ENCODE data around the gene ADRB2. TPM values are rescaled to one million over a fixed set of nuclear protein-coding genes. Genes with fewer than 3 reads are reported as not detected.

Gene ADRB2
- total and polyA plus RNA-seq, 2 of the 13 experiments (the other 11 are each of a cell fraction or from before 2014, with no cell fraction given), result not detected

DNA sequence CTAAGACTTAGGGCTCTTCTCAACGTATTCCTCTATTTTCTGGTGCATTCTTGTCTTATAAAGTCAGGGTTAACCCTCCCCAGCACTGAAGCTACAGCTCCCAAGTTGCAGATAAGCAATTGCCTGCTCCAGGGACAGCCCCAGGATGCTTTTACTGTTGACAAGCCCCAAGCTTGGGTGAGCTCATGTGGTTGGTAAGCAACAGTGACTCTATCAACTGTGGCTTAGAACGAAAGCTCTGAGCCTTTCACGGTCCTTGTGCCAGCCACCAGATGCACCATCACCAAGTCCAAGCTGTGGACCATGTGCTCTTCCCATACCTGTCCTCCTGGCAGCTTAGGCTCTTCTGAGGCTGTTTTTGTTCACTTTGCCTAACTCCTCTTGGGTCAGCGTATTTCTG is 13.5 kb downstream of the ADRB2 start:
- Histone ChIP-seq H3K4me2 (ENCODE audit: low read depth, low read length) (no peak overlapping the region), H3K9ac (ENCODE audit: insufficient read depth, low read depth, low read length) (no peak overlapping the region), H2AFZ (ENCODE audit: low read length) (no peak overlapping the region), H4K20me1 (ENCODE audit: insufficient read depth, low read length) (no peaks in the 10 kb centered on the region), H3K4me3 (replicated peaks in 1 of 3; ENCODE audit: insufficient read depth in 1 of 3, low read depth in 2 of 3, low read length in 3 of 3) (no peak overlapping the region), H3K27ac (ENCODE audit: extremely low read length, insufficient read depth, low read length) (no peak overlapping the region), H3K27me3 (ENCODE audit: control insufficient read depth in 1 of 2, insufficient read depth in 2 of 2, low read length in 2 of 2) (no peaks in the 10 kb centered on the region), H3K36me3 (replicated peaks in 1 of 2; ENCODE audit: control insufficient read depth in 1 of 2, insufficient read depth in 2 of 2, low read length in 2 of 2) (no peaks in the 10 kb centered on the region), H3K9me3 (ENCODE audit: low read length) (no peaks in the 10 kb centered on the region), H3K79me2 (ENCODE audit: insufficient read depth, low read length) (no peaks in the 10 kb centered on the region), H3K4me1 (ENCODE audit: insufficient read depth, low read length) (no peaks in the 10 kb centered on the region)
- 12% methylated on average over 4 of the region's 4 CpGs for WGBS (ENCODE audit: low lambda C conversion rate)
- ChIA-PET CTCF (ENCODE audit: low intra/inter-chr PET ratio, low total read pairs) (no interaction called here), POLR2A (no interaction called here)
- FAIRE-seq (no peak), DNase-seq (ENCODE audit: low spot score) (no peak), ATAC-seq (no peak)
- no peak for TF ChIP-seq ZNF660 (CRISPR knock-in tag; IDR thresholded peaks at IDR 0.05; ENCODE audit: borderline replicate concordance, low read depth)
- TF ChIP-seq PAX8 (CRISPR knock-in tag; IDR thresholded peaks at IDR 0.05; ENCODE audit: borderline replicate concordance), result no peak
- no peak for TF ChIP-seq ZNF180 (CRISPR knock-in tag; IDR thresholded peaks at IDR 0.05; ENCODE audit: borderline replicate concordance, low read depth)
- no peak for TF ChIP-seq NFRKB (IDR thresholded peaks at IDR 0.05)
- TF ChIP-seq GATA4 (IDR thresholded peaks at IDR 0.05; ENCODE audit: borderline replicate concordance, low read depth), result no peak
- TF ChIP-seq ZFP41 (CRISPR knock-in tag; IDR thresholded peaks at IDR 0.05; ENCODE audit: borderline replicate concordance), result no peak
- TF ChIP-seq JARID2 (CRISPR knock-in tag; IDR thresholded peaks at IDR 0.05; ENCODE audit: insufficient replicate concordance), result no peak
- no peak for TF ChIP-seq ZNF782 (CRISPR knock-in tag; IDR thresholded peaks at IDR 0.05; ENCODE audit: borderline replicate concordance)
- TF ChIP-seq CHCHD3 (CRISPR knock-in tag; IDR thresholded peaks at IDR 0.05), result no peak
- no peak for TF ChIP-seq SRSF4 (IDR thresholded peaks at IDR 0.05; ENCODE audit: low read depth, low read length, poor library complexity, severe bottlenecking)
- no peak for TF ChIP-seq SMAD3 (CRISPR knock-in tag; IDR thresholded peaks at IDR 0.05)
- no peak for TF ChIP-seq FOXA1 (IDR thresholded peaks at IDR 0.05)
- TF ChIP-seq FOXA1 (CRISPR knock-in tag; IDR thresholded peaks at IDR 0.05), result no peak
- no peak for TF ChIP-seq NPAS2 (CRISPR knock-in tag; IDR thresholded peaks at IDR 0.05; ENCODE audit: borderline replicate concordance)
- no peak for TF ChIP-seq MED1 (CRISPR knock-in tag; IDR thresholded peaks at IDR 0.05)
- no peak for TF ChIP-seq FOXC1 (CRISPR knock-in tag; IDR thresholded peaks at IDR 0.05; ENCODE audit: borderline replicate concordance)
- no peak for TF ChIP-seq TBX3 (IDR thresholded peaks at IDR 0.05; ENCODE audit: borderline replicate concordance)
- no peak for TF ChIP-seq SAFB2 (CRISPR knock-in tag; IDR thresholded peaks at IDR 0.05; ENCODE audit: borderline replicate concordance, low read depth)
- no peak for TF ChIP-seq ATAD3A (CRISPR knock-in tag; IDR thresholded peaks at IDR 0.05)
- no TSS peak for BruUV-seq (replicated peaks)
- in situ Hi-C loops (cut with HindIII; ENCODE audit: extremely low pct_ligation_motif_present, low pct_unique_long_range_greater_than_20kb) (no loop called here), intact Hi-C loops (cut with micrococcal nuclease; ENCODE audit: unreplicated experiment) (no loop called here)

Measured in HepG2 (cell line).